Kidney epithelial cell (primary cell): Measurements from ENCODE around the gene LRIG2. TPM values are rescaled to one million over a fixed set of nuclear protein-coding genes. Genes with fewer than 3 reads are reported as not detected.
"Not testable (repeated sequence)": the region's sequence is repeated elsewhere in the genome, so short reads cannot be mapped to it uniquely, and the experiment has no call there.

Experiments
- DNase-seq: peaks from one replicate; pipeline ENCODE4 v3.0.0-alpha.2; 2010; ENCODE audit warnings: low read depth
- H3K27me3 ChIP-seq: 2 replicates; pipeline ENCODE4 v1.6.0; 2011; ENCODE audit warnings: low read length; ENCODE audit not compliant: control insufficient read depth, insufficient read depth
- H3K36me3 ChIP-seq: 2 replicates; pipeline ENCODE4 v1.5.1; 2011; ENCODE audit warnings: low read length; ENCODE audit not compliant: control insufficient read depth, insufficient read depth
- H3K4me3 ChIP-seq: 2 replicates; pipeline ENCODE4 v1.5.1; 2011; ENCODE audit warnings: low read depth, mild to moderate bottlenecking, control low read depth, low read length
- total RNA-seq: library from RNA; depleted of rRNA; stranded (reverse); fragments of >200 nt; gene quantifications from 2 replicates; pipeline ENCODE4 v1.2.3, GENCODE V29; 2015
- TF ChIP-seq, protein P1 (sequence below): IDR thresholded peaks from 2 replicates; pipeline ENCODE4 v1.5.1; 2011; ENCODE audit warnings: mild to moderate bottlenecking, moderate library complexity, low read length, control low read depth, inconsistent platforms; ENCODE audit not compliant: insufficient read depth, poor library complexity, severe bottlenecking

The LRIG2 gene
- total RNA-seq, 1 donor from 2014 or later, result 8.3 TPM

DNA sequence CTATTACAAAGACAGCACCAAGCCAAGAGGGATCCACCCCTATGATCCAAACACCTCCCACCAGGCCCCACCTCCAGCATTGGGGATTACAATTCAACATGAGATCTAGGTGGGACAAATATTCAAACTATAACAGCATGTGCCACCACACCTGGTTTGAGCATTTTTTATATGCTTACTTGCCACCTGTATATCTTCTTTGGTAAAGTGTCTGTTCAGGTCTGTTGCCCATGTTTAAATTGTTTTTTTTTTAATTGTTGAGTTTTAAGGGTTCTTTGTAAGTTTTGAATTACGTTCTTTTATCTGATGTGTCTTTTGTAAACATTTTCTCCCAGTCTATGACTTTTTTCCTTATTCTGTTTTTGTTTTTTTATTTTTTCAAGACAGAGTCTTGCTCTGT is 83.4 kb downstream of the LRIG2 start:
- Histone ChIP-seq H3K36me3 (no peaks in the 10 kb centered on the region), H3K4me3 (no peak overlapping the region), H3K27me3 (no peaks in the 10 kb centered on the region)
- TF ChIP-seq, protein P1, sequence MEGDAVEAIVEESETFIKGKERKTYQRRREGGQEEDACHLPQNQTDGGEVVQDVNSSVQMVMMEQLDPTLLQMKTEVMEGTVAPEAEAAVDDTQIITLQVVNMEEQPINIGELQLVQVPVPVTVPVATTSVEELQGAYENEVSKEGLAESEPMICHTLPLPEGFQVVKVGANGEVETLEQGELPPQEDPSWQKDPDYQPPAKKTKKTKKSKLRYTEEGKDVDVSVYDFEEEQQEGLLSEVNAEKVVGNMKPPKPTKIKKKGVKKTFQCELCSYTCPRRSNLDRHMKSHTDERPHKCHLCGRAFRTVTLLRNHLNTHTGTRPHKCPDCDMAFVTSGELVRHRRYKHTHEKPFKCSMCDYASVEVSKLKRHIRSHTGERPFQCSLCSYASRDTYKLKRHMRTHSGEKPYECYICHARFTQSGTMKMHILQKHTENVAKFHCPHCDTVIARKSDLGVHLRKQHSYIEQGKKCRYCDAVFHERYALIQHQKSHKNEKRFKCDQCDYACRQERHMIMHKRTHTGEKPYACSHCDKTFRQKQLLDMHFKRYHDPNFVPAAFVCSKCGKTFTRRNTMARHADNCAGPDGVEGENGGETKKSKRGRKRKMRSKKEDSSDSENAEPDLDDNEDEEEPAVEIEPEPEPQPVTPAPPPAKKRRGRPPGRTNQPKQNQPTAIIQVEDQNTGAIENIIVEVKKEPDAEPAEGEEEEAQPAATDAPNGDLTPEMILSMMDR, result no peak
- DNase-seq, result no peak

DNA sequence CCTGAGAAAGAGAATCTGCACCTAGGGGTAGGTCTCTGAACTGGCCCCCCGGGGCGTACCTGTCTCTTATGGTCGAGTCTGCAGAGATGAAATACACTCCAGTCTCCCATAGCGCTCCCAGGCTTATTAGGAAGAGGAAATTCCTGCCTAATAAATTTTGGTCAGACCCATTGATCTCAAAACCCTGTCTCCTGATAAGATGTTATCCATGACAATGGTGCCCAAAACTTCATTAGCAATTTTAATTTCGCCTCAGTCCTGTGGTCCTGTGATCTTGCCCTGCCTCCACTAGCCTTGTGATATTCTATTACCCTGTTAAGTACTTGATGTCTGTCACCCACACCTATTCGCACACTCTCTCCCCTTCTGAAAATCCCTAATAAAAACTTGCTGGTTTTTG is 85.7 kb downstream of the LRIG2 start:
- H3K4me3 ChIP-seq, H3K27me3 ChIP-seq, H3K36me3 ChIP-seq, DNase-seq: not testable (repeated sequence)

DNA sequence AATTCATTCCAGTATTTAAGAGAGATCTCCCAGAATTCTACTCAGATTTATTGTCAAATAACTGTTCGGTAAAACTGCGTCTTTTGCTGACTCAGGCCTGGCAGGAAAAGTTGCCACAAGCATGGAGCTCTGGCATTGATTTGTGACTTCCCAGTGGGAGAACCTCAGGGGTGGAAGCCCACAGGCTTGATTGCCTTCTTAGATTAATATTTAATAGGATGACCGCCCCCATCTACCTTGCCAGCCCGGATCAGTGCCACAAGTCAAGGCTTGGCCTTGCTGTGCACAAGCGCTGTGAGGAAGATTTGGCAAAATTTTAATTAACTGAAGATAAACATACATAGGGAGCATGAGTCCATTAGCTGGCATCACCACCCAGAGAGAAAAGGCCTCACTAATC is 93.5 kb downstream of the LRIG2 start:
- H3K4me3 ChIP-seq, result no peak overlapping the region
- no peaks in the 10 kb centered on the region for H3K27me3 ChIP-seq
- TF ChIP-seq, protein P1, result no peak
- no peak for DNase-seq
- no peaks in the 10 kb centered on the region for H3K36me3 ChIP-seq

DNA sequence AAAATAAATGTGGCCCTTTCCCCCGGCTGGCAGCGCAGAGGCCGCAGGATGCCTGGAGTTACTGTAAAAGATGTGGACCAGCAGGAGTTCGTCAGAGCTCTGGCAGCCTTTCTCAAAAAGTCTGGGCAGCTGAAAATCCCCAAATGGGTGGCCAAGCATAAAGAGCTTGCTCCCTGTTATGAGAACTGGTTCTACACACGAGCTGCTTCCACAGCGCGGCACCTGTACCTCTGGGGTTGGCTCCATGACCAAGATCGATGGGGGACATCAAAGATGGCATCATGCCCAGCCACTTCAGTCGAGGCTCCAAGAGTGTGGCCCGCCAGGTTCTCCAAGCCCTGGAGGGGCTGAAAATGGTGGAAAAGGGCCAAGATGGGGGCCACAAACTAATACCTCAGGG is 95.9 kb downstream of the LRIG2 start:
- no peaks in the 10 kb centered on the region for H3K36me3 ChIP-seq
- TF ChIP-seq, protein P1, result no peak
- no peak overlapping the region for H3K4me3 ChIP-seq
- no peak for DNase-seq
- no peaks in the 10 kb centered on the region for H3K27me3 ChIP-seq

DNA sequence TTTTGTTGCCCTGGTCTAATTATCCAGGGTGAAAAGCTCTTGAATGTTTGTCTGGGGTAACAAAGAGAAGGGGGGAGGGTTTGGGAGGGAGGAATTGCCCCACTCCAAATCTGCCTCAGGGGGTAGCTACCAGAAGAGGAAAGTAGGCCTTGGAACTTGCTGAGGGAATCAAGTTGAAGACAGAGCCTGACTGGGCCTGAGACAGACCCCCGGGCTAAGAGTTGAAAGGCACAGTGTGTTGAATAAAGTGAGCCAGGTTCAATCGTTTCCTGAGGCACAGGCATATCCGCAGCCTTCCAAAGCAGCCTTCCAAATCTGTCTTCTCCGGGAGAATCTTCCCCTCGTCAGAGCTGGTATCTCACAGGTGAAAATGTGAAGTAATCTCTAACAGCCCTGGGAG is 96.6 kb downstream of the LRIG2 start:
- TF ChIP-seq, protein P1, result no peak
- H3K4me3 ChIP-seq, result no peak overlapping the region

DNA sequence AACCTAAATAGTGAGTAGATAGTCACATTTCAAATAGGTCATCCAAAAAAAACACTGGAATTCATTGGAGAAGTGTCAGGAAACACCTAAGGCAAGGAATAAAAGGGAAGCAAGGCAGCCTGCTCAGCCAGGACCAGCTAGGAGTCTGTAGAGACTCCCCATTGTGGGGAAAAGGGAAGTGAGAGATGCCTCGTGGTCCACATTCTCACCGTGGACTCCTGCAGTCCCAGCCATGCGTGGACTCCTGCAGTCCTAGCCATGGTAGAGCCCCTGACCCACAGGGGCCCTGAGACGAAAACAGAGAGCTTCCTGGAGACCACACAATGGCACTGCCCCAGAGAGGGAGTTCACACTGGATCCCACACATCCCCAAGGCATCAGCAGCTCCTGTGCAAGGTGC is 97.5 kb downstream of the LRIG2 start:
- Histone ChIP-seq H3K4me3 (no peak overlapping the region), H3K36me3 (no peaks in the 10 kb centered on the region), H3K27me3 (no peaks in the 10 kb centered on the region)
- TF ChIP-seq, protein P1, result no peak
- no peak for DNase-seq

More for the DNA sequence above, 96.6 kb downstream of the LRIG2 start:
- no peak for DNase-seq
- Histone ChIP-seq H3K36me3 (no peaks in the 10 kb centered on the region), H3K27me3 (no peaks in the 10 kb centered on the region)
